Omental fat pad (tissue), 4 donors: ENCODE measurements around the gene NFKB1. TPM values are rescaled to one million over a fixed set of nuclear protein-coding genes. Genes with fewer than 3 reads are reported as not detected.
"Not testable (repeated sequence)": the region's sequence is repeated elsewhere in the genome, so short reads cannot be mapped to it uniquely, and the experiment has no call there.

ENCODE experiments used
- ATAC-seq: fragments of 150-250 bp; one replicate; pipeline ENCODE4 v1.9.1; 2016; ENCODE audit warnings: mild to moderate bottlenecking, moderate library complexity; ENCODE audit not compliant: low FRiP score
- DNase-seq: peaks from one replicate; pipeline ENCODE4 v3.0.0-alpha.2; 2019; ENCODE audit warnings: low spot score
- CTCF ChIP-seq, 3 donors: fragments of 450-650 bp; IDR thresholded peaks; one replicate each; pipeline ENCODE4 v1.5.1; 2016 to 2017; ENCODE audit warnings: antibody characterized with exemption in 3 of 3, mild to moderate bottlenecking in 3 of 3, moderate library complexity in 2 of 3
- total RNA-seq, 4 donors: library from RNA; depleted of rRNA; stranded (reverse); fragments of >200 nt; gene quantifications; one replicate each; pipeline ENCODE4 v1.1.0, GENCODE V29; 2016

The NFKB1 gene
- total RNA-seq, 4 donors from 2014 or later = 26.4 to 151 (median 46.6) TPM

DNA sequence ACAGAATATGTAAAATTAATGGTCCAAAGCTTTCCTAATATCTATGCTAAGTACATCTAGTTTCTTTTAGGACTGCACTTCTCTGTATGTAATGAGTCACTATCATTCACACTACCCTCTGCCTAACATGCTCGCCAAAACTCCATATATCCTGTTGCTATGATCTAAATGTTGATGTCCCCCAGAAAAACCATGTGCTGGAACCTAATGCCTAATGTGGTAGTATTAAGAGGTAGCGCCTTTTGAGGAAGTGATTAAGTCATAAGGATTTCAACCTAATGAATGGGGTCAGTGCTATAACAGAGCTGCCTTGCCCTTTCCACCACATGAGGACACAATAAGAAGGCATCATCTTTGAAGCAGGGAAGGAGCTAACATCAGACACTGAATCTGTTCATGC lies 34.9 kb upstream of the NFKB1 start:
- TF ChIP-seq CTCF (IDR thresholded peaks at IDR 0.05) = no peak
- ATAC-seq = no peak
- no peak for DNase-seq

GRCh38 chr4:102469806-102470205 lies 31.4 kb upstream of the NFKB1 start:
- ATAC-seq = no peak
- no peak for DNase-seq
- TF ChIP-seq CTCF (IDR thresholded peaks at IDR 0.05) = no peak

DNA sequence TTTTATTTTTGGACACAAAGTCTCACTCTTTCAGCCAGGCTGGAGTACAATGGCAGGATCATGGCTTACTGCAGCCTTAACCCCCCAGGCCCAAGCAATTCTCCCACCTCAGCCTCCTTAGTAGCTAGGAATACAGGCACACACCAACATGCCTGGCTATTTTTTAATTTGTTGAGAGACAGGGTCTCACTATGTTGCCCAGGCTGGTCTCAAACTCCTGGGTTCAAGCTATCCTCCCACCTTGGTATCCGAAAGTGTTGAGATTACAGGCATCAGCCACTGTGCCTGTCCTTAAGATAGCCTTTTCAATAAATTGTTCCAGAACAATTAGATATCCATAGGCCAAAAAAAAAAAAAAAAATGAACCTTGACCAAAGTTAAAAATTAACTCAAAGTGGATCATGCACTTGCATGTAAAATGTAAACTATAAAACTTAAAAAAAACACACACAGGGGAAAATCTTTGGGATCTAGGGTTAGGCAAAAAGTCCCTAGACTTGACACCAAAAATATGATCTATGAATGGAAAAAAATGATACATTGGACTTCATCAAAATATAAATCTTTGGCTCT lies 28.6 kb upstream of the NFKB1 start:
- ATAC-seq (no peak), DNase-seq (no peak)
- TF ChIP-seq CTCF (IDR thresholded peaks at IDR 0.05) = no peak

DNA sequence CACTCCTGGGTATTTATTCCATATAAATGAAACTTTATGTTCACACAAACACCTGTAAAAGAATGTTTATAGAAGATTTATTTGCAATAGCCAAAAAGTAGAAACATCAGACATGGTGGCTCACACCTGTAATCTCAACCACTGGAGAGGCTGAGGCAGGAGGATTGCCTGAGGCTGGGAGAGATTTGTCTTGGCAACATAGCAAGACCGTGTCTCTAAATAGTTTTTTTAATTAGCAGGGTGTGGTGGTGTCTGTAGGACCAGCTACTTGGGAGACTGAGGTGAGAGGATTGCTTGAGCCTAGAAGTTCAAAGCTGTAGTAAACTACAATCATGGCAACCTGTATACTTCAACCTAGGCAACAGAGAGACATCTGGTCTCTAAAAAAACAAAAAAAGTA lies 27.7 kb upstream of the NFKB1 start:
- ATAC-seq (no peak), DNase-seq (no peak)
- no peak for TF ChIP-seq CTCF (IDR thresholded peaks at IDR 0.05)

- no peak for TF ChIP-seq CTCF (IDR thresholded peaks at IDR 0.05)
Measured at GRCh38 chr4:102474736-102475504, 26.2 kb upstream of the NFKB1 start.

DNA sequence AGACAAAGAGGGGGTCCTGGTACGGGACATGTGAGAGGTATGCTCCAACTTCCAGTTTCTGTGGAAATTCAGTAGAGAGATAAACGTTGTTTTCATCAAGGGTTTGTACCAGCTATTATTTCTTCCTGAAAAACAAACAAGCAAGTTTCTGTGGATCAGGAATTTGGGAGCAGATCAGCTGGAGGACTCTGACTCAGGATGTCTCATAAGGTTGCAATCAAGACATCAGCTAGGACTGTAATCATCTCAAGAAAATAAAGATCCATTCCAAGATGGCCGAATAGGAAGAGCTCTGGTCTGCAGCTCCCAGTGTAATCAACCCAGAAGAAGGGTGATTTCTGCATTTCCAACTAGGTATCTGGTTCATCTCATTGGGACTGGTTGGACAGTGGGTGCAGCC lies 23.5 kb upstream of the NFKB1 start:
- no peak for DNase-seq
- no peak for TF ChIP-seq CTCF (IDR thresholded peaks at IDR 0.05)
- no peak for ATAC-seq

More at GRCh38 chr4:102474736-102475504, 26.2 kb upstream of the NFKB1 start:
- ATAC-seq (no peak), DNase-seq (no peak)

DNA sequence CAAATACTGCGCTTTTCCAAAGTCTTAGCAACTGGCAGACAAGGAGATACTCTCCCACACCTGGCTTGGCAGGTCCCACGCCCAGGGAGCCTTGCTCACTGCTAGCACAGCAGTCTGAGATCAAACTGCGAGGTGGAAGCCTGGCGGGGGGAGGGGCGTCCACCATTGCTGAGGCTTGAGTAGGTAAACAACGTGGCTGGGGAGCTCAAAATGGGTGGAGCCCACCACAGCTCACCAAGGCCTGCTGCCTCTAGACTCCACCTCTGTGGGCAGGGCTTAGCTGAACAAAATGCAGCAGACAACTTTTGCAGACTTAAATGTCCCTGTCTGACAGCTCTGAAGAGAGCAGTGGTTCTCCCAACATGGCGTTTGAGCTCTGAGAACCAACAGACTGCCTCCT lies 23.0 kb upstream of the NFKB1 start:
- DNase-seq = no peak
- TF ChIP-seq CTCF (IDR thresholded peaks at IDR 0.05) = no peak
- no peak for ATAC-seq

DNA sequence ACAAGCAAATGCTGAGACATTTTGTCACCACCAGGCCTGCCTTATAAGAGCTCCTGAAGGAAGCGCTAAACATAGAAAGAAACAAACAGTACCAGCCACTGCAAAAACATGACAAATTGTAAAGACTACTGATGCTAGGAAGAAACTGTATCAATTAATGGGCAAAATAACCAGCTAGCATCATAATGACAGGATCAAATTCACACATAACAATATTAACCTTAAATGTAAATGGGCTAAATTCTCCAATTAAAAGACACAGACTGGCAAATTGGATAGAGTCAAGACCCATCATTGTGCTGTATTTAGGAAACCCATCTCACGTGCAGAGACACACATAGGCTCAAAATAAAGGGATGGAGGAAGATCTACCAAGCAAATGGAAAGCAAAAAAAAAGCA lies 21.3 kb upstream of the NFKB1 start:
- not testable (repeated sequence) for ATAC-seq, DNase-seq
